ENCODE results near the gene SSNA1.

The SSNA1 gene

GRCh38 chr9:137228506-137228967 is 40.1 kb downstream of the SSNA1 start:
- ATAC-seq (ENCODE audit: insufficient read depth, low read depth) = no peak
- H3K4me1 ChIP-seq (ENCODE audit: insufficient read depth, low read length) = peaks cover 12% of the 10 kb centered on the region
- H4K20me1 ChIP-seq (ENCODE audit: insufficient read depth, low read length) = no peaks in the 10 kb centered on the region
- DNase-seq = no peak
- no peak overlapping the region for H2AFZ ChIP-seq (ENCODE audit: low read depth, low read length)
- no peak overlapping the region for H3K4me3 ChIP-seq (ENCODE audit: low read depth in 1 of 2, low read length in 2 of 2)
- TF ChIP-seq CTCF (IDR thresholded peaks at IDR 0.05; ENCODE audit: borderline replicate concordance, extremely low read depth, low read length, poor library complexity, severe bottlenecking) (no peak), EZH2 (IDR thresholded peaks at IDR 0.05; ENCODE audit: borderline replicate concordance, low read depth, low read length, severe bottlenecking) (no peak)
- H3K27ac ChIP-seq (ENCODE audit: low read length) = no peak overlapping the region
- H3K9me3 ChIP-seq (ENCODE audit: insufficient read depth, low read length, severe bottlenecking) = no peaks in the 10 kb centered on the region
- no peak overlapping the region for H3K4me2 ChIP-seq (ENCODE audit: insufficient read depth, low read length)
- H3K27me3 ChIP-seq (ENCODE audit: insufficient read depth, low read length, poor library complexity) = no peaks in the 10 kb centered on the region
- no peaks in the 10 kb centered on the region for H3K79me2 ChIP-seq (ENCODE audit: insufficient read depth, low read length)
- no peaks in the 10 kb centered on the region for H3K36me3 ChIP-seq (ENCODE audit: insufficient read depth, low read length)
- no peak overlapping the region for H3K9ac ChIP-seq (ENCODE audit: low read depth, low read length)

GRCh38 chr9:137228968-137229896 is 40.8 kb downstream of the SSNA1 start:
- H3K4me3 ChIP-seq (ENCODE audit: low read depth in 1 of 2, low read length in 2 of 2) = no peak overlapping the region
- H4K20me1 ChIP-seq (ENCODE audit: insufficient read depth, low read length) = no peaks in the 10 kb centered on the region
- ATAC-seq (ENCODE audit: insufficient read depth, low read depth) (no peak), DNase-seq (no peak)
- peaks cover 8% of the 10 kb centered on the region for H3K4me1 ChIP-seq (ENCODE audit: insufficient read depth, low read length)
- H3K27ac ChIP-seq (ENCODE audit: low read length) = no peak overlapping the region
- no peak for TF ChIP-seq EZH2 (IDR thresholded peaks at IDR 0.05; ENCODE audit: borderline replicate concordance, low read depth, low read length, severe bottlenecking)
- TF ChIP-seq CTCF (IDR thresholded peaks at IDR 0.05; ENCODE audit: borderline replicate concordance, extremely low read depth, low read length, poor library complexity, severe bottlenecking) = no peak
- H3K79me2 ChIP-seq (ENCODE audit: insufficient read depth, low read length) = no peaks in the 10 kb centered on the region
- H3K27me3 ChIP-seq (ENCODE audit: insufficient read depth, low read length, poor library complexity) = no peaks in the 10 kb centered on the region
- no peak overlapping the region for H2AFZ ChIP-seq (ENCODE audit: low read depth, low read length)
- H3K9ac ChIP-seq (ENCODE audit: low read depth, low read length) = no peak overlapping the region
- no peaks in the 10 kb centered on the region for H3K36me3 ChIP-seq (ENCODE audit: insufficient read depth, low read length)
- H3K9me3 ChIP-seq (ENCODE audit: insufficient read depth, low read length, severe bottlenecking) = no peaks in the 10 kb centered on the region
- H3K4me2 ChIP-seq (ENCODE audit: insufficient read depth, low read length) = no peak overlapping the region

GRCh38 chr9:137229903-137230704 is 41.6 kb downstream of the SSNA1 start:
- no peaks in the 10 kb centered on the region for H4K20me1 ChIP-seq (ENCODE audit: insufficient read depth, low read length)
- ATAC-seq (ENCODE audit: insufficient read depth, low read depth) = no peak

More at GRCh38 chr9:137229903-137230704, 41.6 kb downstream of the SSNA1 start:
- no peak overlapping the region for H3K4me2 ChIP-seq (ENCODE audit: insufficient read depth, low read length)
- no peaks in the 10 kb centered on the region for H3K27me3 ChIP-seq (ENCODE audit: insufficient read depth, low read length, poor library complexity)
- H3K27ac ChIP-seq (ENCODE audit: low read length) = no peak overlapping the region
- H3K4me3 ChIP-seq (ENCODE audit: low read depth in 1 of 2, low read length in 2 of 2) = no peak overlapping the region
- H3K9ac ChIP-seq (ENCODE audit: low read depth, low read length) = no peak overlapping the region
- H3K36me3 ChIP-seq (ENCODE audit: insufficient read depth, low read length) = no peaks in the 10 kb centered on the region
- no peak for DNase-seq
- H3K9me3 ChIP-seq (ENCODE audit: insufficient read depth, low read length, severe bottlenecking) = no peaks in the 10 kb centered on the region
- no peak overlapping the region for H2AFZ ChIP-seq (ENCODE audit: low read depth, low read length)
- peaks cover 2% of the 10 kb centered on the region; the same call in 1 of the 2 replicates for H3K4me1 ChIP-seq (ENCODE audit: insufficient read depth, low read length)
- H3K79me2 ChIP-seq (ENCODE audit: insufficient read depth, low read length) = no peaks in the 10 kb centered on the region
- no peak for TF ChIP-seq CTCF (IDR thresholded peaks at IDR 0.05; ENCODE audit: borderline replicate concordance, extremely low read depth, low read length, poor library complexity, severe bottlenecking)
- no peak for TF ChIP-seq EZH2 (IDR thresholded peaks at IDR 0.05; ENCODE audit: borderline replicate concordance, low read depth, low read length, severe bottlenecking)

Data from DND-41 (cell line).